ENCODE results near the gene ADGRG2. TPM values are rescaled to one million over a fixed set of nuclear protein-coding genes. Genes with fewer than 3 reads are reported as not detected.

The ADGRG2 gene
- total and polyA plus RNA-seq, 10 donors = 1.8 to 3.0 (median 1.9) TPM

- H3K36me3 ChIP-seq = no peaks in the 10 kb centered on the region
- H3K27me3 ChIP-seq (replicated peaks in 1 of 7) = no peaks in the 10 kb centered on the region
- H3K9me3 ChIP-seq = no peaks in the 10 kb centered on the region
- H3K4me1 ChIP-seq = no peaks in the 10 kb centered on the region
- intact Hi-C loops (cut with DNase I; ENCODE audit: low total_unique reads) = no loop called here
- H3K4me3 ChIP-seq = no peak overlapping the region
- no peak for DNase-seq
- TF ChIP-seq POLR2AphosphoS5 (IDR thresholded peaks at IDR 0.05) (no peak), POLR2A (IDR thresholded peaks at IDR 0.05) (no peak), CTCF (IDR thresholded peaks at IDR 0.05 in 8 of 11, conservative IDR thresholded peaks at IDR 0.05 in 3 of 11) (no peak)
- H3K27ac ChIP-seq = no peak overlapping the region
- WGBS, 5 donors = 78 to 97% (median 86%) methylated on average over 3 of the region's 3 CpGs
These were observed 127.0 kb downstream of the ADGRG2 start for GRCh38 chrX:18995221-18995620.

GRCh38 chrX:18994713-18995112, 127.6 kb downstream of the ADGRG2 start:
- WGBS, 5 donors = 79 to 95% (median 87%) methylated on average over 3 of the region's 3 CpGs
- H3K27me3 ChIP-seq (replicated peaks in 1 of 7) = no peaks in the 10 kb centered on the region
- intact Hi-C loops (cut with DNase I; ENCODE audit: low total_unique reads) = no loop called here
- H3K4me3 ChIP-seq = no peak overlapping the region
- H3K4me1 ChIP-seq = no peaks in the 10 kb centered on the region
- no peak overlapping the region for H3K27ac ChIP-seq
- no peak for DNase-seq
- TF ChIP-seq CTCF (IDR thresholded peaks at IDR 0.05 in 8 of 11, conservative IDR thresholded peaks at IDR 0.05 in 3 of 11) (no peak), POLR2A (IDR thresholded peaks at IDR 0.05) (no peak), POLR2AphosphoS5 (IDR thresholded peaks at IDR 0.05) (no peak)
- no peaks in the 10 kb centered on the region for H3K36me3 ChIP-seq
- H3K9me3 ChIP-seq = no peaks in the 10 kb centered on the region

- Histone ChIP-seq H3K4me1 (no peaks in the 10 kb centered on the region), H3K9me3 (no peaks in the 10 kb centered on the region), H3K36me3 (peaks cover 0 to 10% (median 0%) of the 10 kb centered on the region in 6 donors), H3K4me3 (no peak overlapping the region), H3K27ac (no peak overlapping the region), H3K27me3 (replicated peaks in 1 of 7) (no peaks in the 10 kb centered on the region)
- TF ChIP-seq CTCF (IDR thresholded peaks at IDR 0.05 in 8 of 11, conservative IDR thresholded peaks at IDR 0.05 in 3 of 11) (no peak), POLR2A (IDR thresholded peaks at IDR 0.05) (no peak), POLR2AphosphoS5 (IDR thresholded peaks at IDR 0.05) (no peak)
- 82 to 94% (median 91%) methylated on average over 7 of the region's 7 CpGs for WGBS, 5 donors
- intact Hi-C loops (cut with DNase I; ENCODE audit: low total_unique reads) = no loop called here
- no peak for DNase-seq
These were observed 129.4 kb downstream of the ADGRG2 start for GRCh38 chrX:18992829-18993228.

GRCh38 chrX:18985186-18985435, 137.2 kb downstream of the ADGRG2 start:
- TF ChIP-seq POLR2A (IDR thresholded peaks at IDR 0.05) (no peak), CTCF (IDR thresholded peaks at IDR 0.05 in 8 of 11, conservative IDR thresholded peaks at IDR 0.05 in 3 of 11) (no peak), POLR2AphosphoS5 (IDR thresholded peaks at IDR 0.05) (no peak)
- intact Hi-C loops (cut with DNase I; ENCODE audit: low total_unique reads) = no loop called here
- 4 to 54% (median 4%) methylated on average over 4 of the region's 4 CpGs for WGBS, 5 donors

More at GRCh38 chrX:18985186-18985435, 137.2 kb downstream of the ADGRG2 start:
- H3K4me3 ChIP-seq = peak overlapping the region; percentile 55 to 84 (median 66)
- H3K36me3 ChIP-seq = peaks cover 0 to 10% (median 0%) of the 10 kb centered on the region in 6 donors
- peaks cover 0 to 12% (median 0%) of the 10 kb centered on the region in 7 donors for H3K27me3 ChIP-seq (replicated peaks in 1 of 7)
- H3K27ac ChIP-seq = peak overlapping the region; percentile 38 to 97 (median 92)
- no peak for DNase-seq
- peaks cover 0 to 40% (median 12%) of the 10 kb centered on the region in 6 donors for H3K4me1 ChIP-seq
- H3K9me3 ChIP-seq = no peaks in the 10 kb centered on the region

Data from spleen (tissue), 11 donors.